22Rv1 (cell line): Measurements from ENCODE around the gene PIK3AP1.

Experiments
- H3K27ac ChIP-seq: fragments of 450-650 bp; 2 replicates; pipeline ENCODE4 v1.5.1; 2017
- CTCF ChIP-seq: fragments of 450-650 bp; IDR thresholded peaks from 2 replicates; pipeline ENCODE4 v1.5.1; 2017; ENCODE audit warnings: mild to moderate bottlenecking
- ZFX ChIP-seq: fragments of 450-650 bp; IDR thresholded peaks from 2 replicates; pipeline ENCODE4 v1.6.1; 2017; ENCODE audit warnings: antibody characterized with exemption, borderline replicate concordance

PIK3AP1 gene

GRCh38 chr10:96709525-96709924 is 10.8 kb downstream of the PIK3AP1 start:
- TF ChIP-seq ZFX = no peak
- no peak for TF ChIP-seq CTCF
- no peak overlapping the region for H3K27ac ChIP-seq

- TF ChIP-seq CTCF = no peak
- no peak for TF ChIP-seq ZFX
- no peak overlapping the region for H3K27ac ChIP-seq
Observed at GRCh38 chr10:96708996-96709395, 11.3 kb downstream of the PIK3AP1 start.

GRCh38 chr10:96708456-96708855 is 11.9 kb downstream of the PIK3AP1 start:
- TF ChIP-seq ZFX (no peak), CTCF (no peak)
- no peak overlapping the region for H3K27ac ChIP-seq

- TF ChIP-seq ZFX = no peak
- TF ChIP-seq CTCF = no peak
- no peak overlapping the region for H3K27ac ChIP-seq
Observed at GRCh38 chr10:96706331-96706853, 13.9 kb downstream of the PIK3AP1 start.

- TF ChIP-seq ZFX (no peak), CTCF (no peak)
- H3K27ac ChIP-seq = no peak overlapping the region
Observed at GRCh38 chr10:96705134-96705533, 15.2 kb downstream of the PIK3AP1 start.

GRCh38 chr10:96704563-96704962 is 15.8 kb downstream of the PIK3AP1 start:
- TF ChIP-seq CTCF (no peak), ZFX (no peak)
- no peak overlapping the region for H3K27ac ChIP-seq

GRCh38 chr10:96703358-96703757 is 17.0 kb downstream of the PIK3AP1 start:
- no peak overlapping the region for H3K27ac ChIP-seq
- TF ChIP-seq ZFX (no peak), CTCF (no peak)
